Activated T-helper 1 cell treated with anti-CD3 and anti-CD28 coated beads, Interleukin-12 subunit alpha, Interleukin-12 subunit beta, Interleukin-2, Interleukin-4 antibody, amounts not matched to agents 30 ng/mL and 10 ng/mL and 1 ng/mL, durations not matched to agents 14 hours and 24 hours and 36 hours (primary cell): ENCODE data around the gene FAM20A. TPM values are rescaled to one million over a fixed set of nuclear protein-coding genes. Genes with fewer than 3 reads are reported as not detected.

Experiments used
- DNase-seq: peaks from one replicate; pipeline ENCODE4 v3.0.0; 2021; ENCODE audit warnings: low spot score
- H3K27ac Mint-ChIP-seq: one replicate; pipeline ENCODE4 v1.8.0; 2021; ENCODE audit warnings: mild to moderate bottlenecking, mixed read lengths
- H3K27me3 Mint-ChIP-seq: one replicate; pipeline ENCODE4 v1.8.0; 2022; ENCODE audit warnings: mild to moderate bottlenecking, moderate library complexity, mixed read lengths; ENCODE audit not compliant: insufficient read depth
- H3K36me3 Mint-ChIP-seq: one replicate; pipeline ENCODE4 v1.8.0; 2021; ENCODE audit warnings: low read depth, mixed read lengths
- H3K4me1 Mint-ChIP-seq: one replicate; pipeline ENCODE4 v1.8.0; 2021; ENCODE audit warnings: low read depth, mixed read lengths
- H3K4me3 Mint-ChIP-seq: one replicate; pipeline ENCODE4 v1.8.0; 2021; ENCODE audit warnings: mild to moderate bottlenecking, moderate library complexity, mixed read lengths
- H3K9me3 Mint-ChIP-seq: one replicate; pipeline ENCODE4 v1.8.0; 2021; ENCODE audit warnings: mixed read lengths
- intact Hi-C: fragments of 100-400 bp; cut with micrococcal nuclease; formaldehyde crosslinking; loops from one replicate; pipeline ENCODE4 v1.15.1; 2024
- total RNA-seq: library from RNA; stranded (reverse); gene quantifications from 2 replicates; pipeline ENCODE4 v1.2.3, GENCODE V29; 2022

Gene FAM20A
- total RNA-seq, 1 donor from 2014 or later, result not detected

GRCh38 chr17:68621065-68621464 is 19.9 kb upstream of the FAM20A start:
- peaks cover 9% of the 10 kb centered on the region for H3K27me3 Mint-ChIP-seq
- no peak overlapping the region for H3K4me3 Mint-ChIP-seq
- H3K4me1 Mint-ChIP-seq, result no peaks in the 10 kb centered on the region
- H3K9me3 Mint-ChIP-seq, result no peaks in the 10 kb centered on the region
- no peak overlapping the region for H3K27ac Mint-ChIP-seq
- DNase-seq, result no peak
- intact Hi-C loops, result no loop called here
- no peaks in the 10 kb centered on the region for H3K36me3 Mint-ChIP-seq

GRCh38 chr17:68616334-68616733 is 15.2 kb upstream of the FAM20A start:
- Mint-ChIP-seq H3K4me1 (no peaks in the 10 kb centered on the region), H3K27ac (no peak overlapping the region), H3K36me3 (no peaks in the 10 kb centered on the region), H3K27me3 (peaks cover 28% of the 10 kb centered on the region), H3K4me3 (no peak overlapping the region), H3K9me3 (no peaks in the 10 kb centered on the region)
- no peak for DNase-seq
- intact Hi-C loops, result no loop called here

GRCh38 chr17:68614718-68615117 is 13.6 kb upstream of the FAM20A start:
- no peaks in the 10 kb centered on the region for H3K4me1 Mint-ChIP-seq
- DNase-seq, result no peak
- intact Hi-C loops, result loop anchor here (5.0 kb wide), 2 partner anchors 82 to 652 kb away; no protein-coding TSS in a partner anchor
- peaks cover 30% of the 10 kb centered on the region for H3K27me3 Mint-ChIP-seq
- no peaks in the 10 kb centered on the region for H3K36me3 Mint-ChIP-seq
- H3K27ac Mint-ChIP-seq, result no peak overlapping the region
- H3K4me3 Mint-ChIP-seq, result no peak overlapping the region
- H3K9me3 Mint-ChIP-seq, result peaks cover 11% of the 10 kb centered on the region

- Mint-ChIP-seq H3K36me3 (no peaks in the 10 kb centered on the region), H3K4me3 (no peak overlapping the region), H3K4me1 (no peaks in the 10 kb centered on the region), H3K27me3 (peaks cover 29% of the 10 kb centered on the region), H3K9me3 (peaks cover 16% of the 10 kb centered on the region), H3K27ac (no peak overlapping the region)
- peak; percentile 30 for DNase-seq
- intact Hi-C loops, result loop anchor here (5.0 kb wide), 2 partner anchors 82 to 652 kb away; no protein-coding TSS in a partner anchor
Observed at GRCh38 chr17:68613739-68614298, 12.7 kb upstream of the FAM20A start.

- H3K36me3 Mint-ChIP-seq, result no peaks in the 10 kb centered on the region
- intact Hi-C loops, result loop anchor here (5.0 kb wide), 2 partner anchors 81 to 651 kb away; no protein-coding TSS in a partner anchor
- peaks cover 18% of the 10 kb centered on the region for H3K9me3 Mint-ChIP-seq
- H3K27ac Mint-ChIP-seq, result no peak overlapping the region
- H3K4me1 Mint-ChIP-seq, result no peaks in the 10 kb centered on the region
- H3K4me3 Mint-ChIP-seq, result no peak overlapping the region
- peaks cover 30% of the 10 kb centered on the region for H3K27me3 Mint-ChIP-seq
- DNase-seq, result no peak
Observed at GRCh38 chr17:68612923-68613292, 11.7 kb upstream of the FAM20A start.

GRCh38 chr17:68612209-68612922 is 11.2 kb upstream of the FAM20A start:
- Mint-ChIP-seq H3K36me3 (no peaks in the 10 kb centered on the region), H3K4me3 (no peak overlapping the region), H3K9me3 (peaks cover 23% of the 10 kb centered on the region), H3K27me3 (peaks cover 32% of the 10 kb centered on the region), H3K27ac (no peak overlapping the region), H3K4me1 (no peaks in the 10 kb centered on the region)
- intact Hi-C loops, result loop anchor here (5.0 kb wide), 2 partner anchors 80 to 650 kb away; no protein-coding TSS in a partner anchor
- DNase-seq, result no peak

- intact Hi-C loops, result loop anchor here (5.0 kb wide), 2 partner anchors 79 to 649 kb away; no protein-coding TSS in a partner anchor
- Mint-ChIP-seq H3K27me3 (peaks cover 31% of the 10 kb centered on the region), H3K9me3 (peaks cover 30% of the 10 kb centered on the region)
Observed at GRCh38 chr17:68611353-68612208, 10.4 kb upstream of the FAM20A start.

GRCh38 chr17:68610554-68610953 is 9.4 kb upstream of the FAM20A start:
- no peak overlapping the region for H3K27ac Mint-ChIP-seq
- no peak overlapping the region for H3K4me3 Mint-ChIP-seq
- no peaks in the 10 kb centered on the region for H3K4me1 Mint-ChIP-seq
- peaks cover 29% of the 10 kb centered on the region for H3K27me3 Mint-ChIP-seq
- intact Hi-C loops, result loop anchor here (5.0 kb wide), 2 partner anchors 78 to 648 kb away; no protein-coding TSS in a partner anchor
- peaks cover 34% of the 10 kb centered on the region for H3K9me3 Mint-ChIP-seq
- no peak for DNase-seq
- no peaks in the 10 kb centered on the region for H3K36me3 Mint-ChIP-seq

More at GRCh38 chr17:68611353-68612208, 10.4 kb upstream of the FAM20A start:
- Mint-ChIP-seq H3K27ac (no peak overlapping the region), H3K4me1 (no peaks in the 10 kb centered on the region), H3K4me3 (no peak overlapping the region), H3K36me3 (no peaks in the 10 kb centered on the region)
- DNase-seq, result no peak

- no peaks in the 10 kb centered on the region for H3K4me1 Mint-ChIP-seq
Observed at GRCh38 chr17:68608515-68609130, 7.5 kb upstream of the FAM20A start.

GRCh38 chr17:68606451-68607307 is 5.5 kb upstream of the FAM20A start:
- Mint-ChIP-seq H3K4me3 (no peak overlapping the region), H3K27ac (no peak overlapping the region), H3K36me3 (no peaks in the 10 kb centered on the region), H3K27me3 (peaks cover 37% of the 10 kb centered on the region), H3K9me3 (peaks cover 34% of the 10 kb centered on the region), H3K4me1 (no peaks in the 10 kb centered on the region)
- intact Hi-C loops, result no loop called here
- DNase-seq, result no peak

More at GRCh38 chr17:68608515-68609130, 7.5 kb upstream of the FAM20A start:
- H3K27ac Mint-ChIP-seq, result no peak overlapping the region
- H3K4me3 Mint-ChIP-seq, result no peak overlapping the region
- H3K9me3 Mint-ChIP-seq, result peaks cover 34% of the 10 kb centered on the region
- intact Hi-C loops, result no loop called here
- H3K27me3 Mint-ChIP-seq, result peaks cover 29% of the 10 kb centered on the region
- no peak for DNase-seq
- no peaks in the 10 kb centered on the region for H3K36me3 Mint-ChIP-seq

- Mint-ChIP-seq H3K9me3 (peaks cover 33% of the 10 kb centered on the region), H3K27ac (no peak overlapping the region), H3K27me3 (peaks cover 38% of the 10 kb centered on the region)
Observed at GRCh38 chr17:68605914-68606313, 4.7 kb upstream of the FAM20A start.

GRCh38 chr17:68603656-68604055 is 2.5 kb upstream of the FAM20A start:
- H3K27me3 Mint-ChIP-seq, result peaks cover 45% of the 10 kb centered on the region
- DNase-seq, result no peak
- H3K4me1 Mint-ChIP-seq, result peaks cover 4% of the 10 kb centered on the region
- no peak overlapping the region for H3K27ac Mint-ChIP-seq
- intact Hi-C loops, result no loop called here
- no peaks in the 10 kb centered on the region for H3K36me3 Mint-ChIP-seq
- no peak overlapping the region for H3K4me3 Mint-ChIP-seq
- H3K9me3 Mint-ChIP-seq, result peaks cover 18% of the 10 kb centered on the region

More at GRCh38 chr17:68605914-68606313, 4.7 kb upstream of the FAM20A start:
- intact Hi-C loops, result no loop called here
- Mint-ChIP-seq H3K36me3 (no peaks in the 10 kb centered on the region), H3K4me1 (no peaks in the 10 kb centered on the region), H3K4me3 (no peak overlapping the region)
- no peak for DNase-seq
